Tongue (tissue), 2 donors: ENCODE results near the gene BMP8B. TPM values are rescaled to one million over a fixed set of nuclear protein-coding genes. Genes with fewer than 3 reads are reported as not detected.
"Not testable (repeated sequence)": the region's sequence is repeated elsewhere in the genome, so short reads cannot be mapped to it uniquely, and the experiment has no call there.

Experiments
- DNase-seq: peaks from one replicate; pipeline ENCODE4 v3.0.0-alpha.2; 2015
- total RNA-seq: library from RNA; depleted of rRNA; stranded (reverse); fragments of >200 nt; gene quantifications from one replicate; pipeline ENCODE4 v1.2.3, GENCODE V29; 2014

Gene BMP8B
- total RNA-seq, 1 donor from 2014 or later = 2.7 TPM

GRCh38 chr1:39777896-39778295 lies 10.8 kb downstream of the BMP8B start:
- not testable (repeated sequence) for DNase-seq

GRCh38 chr1:39777306-39777705 lies 11.4 kb downstream of the BMP8B start:
- no peak for DNase-seq

- no peak for DNase-seq
Measured at GRCh38 chr1:39776886-39777285, 11.8 kb downstream of the BMP8B start.

GRCh38 chr1:39776400-39776713 lies 12.3 kb downstream of the BMP8B start:
- DNase-seq = no peak

DNA sequence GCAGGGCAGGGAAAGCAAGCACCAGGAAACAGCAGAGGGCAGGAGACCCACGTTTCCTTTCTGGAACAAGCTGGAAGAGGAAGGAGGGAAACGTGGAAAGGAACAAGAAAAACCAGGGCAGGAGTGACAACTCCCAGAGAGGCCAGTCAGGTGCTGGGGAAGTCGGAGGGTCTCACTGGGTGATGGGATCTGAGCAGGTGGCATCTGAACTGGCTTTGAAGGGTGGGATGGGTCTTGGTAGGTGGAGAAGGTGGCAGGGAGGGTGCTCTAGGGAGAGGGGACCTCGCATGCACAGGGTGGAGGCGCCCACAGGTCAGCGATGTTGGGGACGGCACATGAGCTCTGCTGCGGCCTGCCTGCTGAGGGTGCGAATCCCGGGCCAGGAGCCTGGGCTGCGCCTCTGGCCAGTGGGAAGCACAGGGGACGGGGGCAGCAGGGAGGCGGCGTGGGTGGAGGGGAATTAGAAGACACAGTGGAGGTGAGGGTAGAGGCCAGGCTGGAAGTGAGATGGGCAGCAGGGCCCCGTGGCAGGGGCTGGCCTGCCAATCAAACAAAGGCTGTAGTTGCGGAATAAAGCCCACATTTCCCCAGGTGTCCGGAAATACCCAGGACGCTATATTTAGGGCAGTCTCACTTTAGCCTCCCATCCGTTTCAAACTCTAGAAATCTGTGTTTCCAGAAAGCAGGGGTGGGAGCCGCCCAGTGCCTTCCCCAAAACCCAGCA lies 12.8 kb downstream of the BMP8B start:
- DNase-seq = not testable (repeated sequence)

GRCh38 chr1:39775141-39775540 lies 13.5 kb downstream of the BMP8B start:
- DNase-seq = not testable (repeated sequence)

DNA sequence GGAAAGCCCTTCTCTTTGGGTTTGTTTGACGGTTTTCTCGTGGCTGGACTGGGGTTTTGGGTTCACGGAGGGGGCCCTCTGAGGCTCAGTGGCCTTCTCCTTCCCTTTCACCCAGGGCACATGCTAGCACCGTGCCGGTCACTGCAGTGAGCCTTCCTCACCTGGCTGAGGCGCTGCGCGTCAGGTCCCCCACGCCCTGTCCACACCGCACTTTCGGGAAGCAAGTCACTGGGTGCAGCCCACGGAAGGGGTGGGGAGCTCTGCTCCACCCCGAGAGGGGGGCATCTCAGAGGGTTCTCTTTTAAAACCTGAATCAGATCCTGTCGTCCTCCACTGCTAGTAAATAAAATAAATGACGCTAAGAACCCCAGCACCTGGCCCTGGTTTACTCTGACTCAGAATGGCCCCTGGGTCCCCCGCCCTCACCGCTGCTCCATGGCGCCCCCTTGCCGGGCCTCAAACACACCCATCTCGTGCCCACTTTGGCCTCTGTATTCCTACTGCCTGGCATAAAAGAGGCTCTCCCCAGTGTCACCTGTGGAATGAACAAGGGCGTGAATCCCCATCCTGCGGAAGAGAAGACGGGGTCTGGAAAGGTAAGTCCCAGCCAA lies 15.2 kb downstream of the BMP8B start:
- DNase-seq = not testable (repeated sequence)

- not testable (repeated sequence) for DNase-seq
Measured at GRCh38 chr1:39771022-39771532, 17.6 kb downstream of the BMP8B start, which contains the start of gene OXCT2. OXCT2 (minus strand) TSS chr1:39771348; CDS start chr1:39771255, 93 bp downstream.

DNA sequence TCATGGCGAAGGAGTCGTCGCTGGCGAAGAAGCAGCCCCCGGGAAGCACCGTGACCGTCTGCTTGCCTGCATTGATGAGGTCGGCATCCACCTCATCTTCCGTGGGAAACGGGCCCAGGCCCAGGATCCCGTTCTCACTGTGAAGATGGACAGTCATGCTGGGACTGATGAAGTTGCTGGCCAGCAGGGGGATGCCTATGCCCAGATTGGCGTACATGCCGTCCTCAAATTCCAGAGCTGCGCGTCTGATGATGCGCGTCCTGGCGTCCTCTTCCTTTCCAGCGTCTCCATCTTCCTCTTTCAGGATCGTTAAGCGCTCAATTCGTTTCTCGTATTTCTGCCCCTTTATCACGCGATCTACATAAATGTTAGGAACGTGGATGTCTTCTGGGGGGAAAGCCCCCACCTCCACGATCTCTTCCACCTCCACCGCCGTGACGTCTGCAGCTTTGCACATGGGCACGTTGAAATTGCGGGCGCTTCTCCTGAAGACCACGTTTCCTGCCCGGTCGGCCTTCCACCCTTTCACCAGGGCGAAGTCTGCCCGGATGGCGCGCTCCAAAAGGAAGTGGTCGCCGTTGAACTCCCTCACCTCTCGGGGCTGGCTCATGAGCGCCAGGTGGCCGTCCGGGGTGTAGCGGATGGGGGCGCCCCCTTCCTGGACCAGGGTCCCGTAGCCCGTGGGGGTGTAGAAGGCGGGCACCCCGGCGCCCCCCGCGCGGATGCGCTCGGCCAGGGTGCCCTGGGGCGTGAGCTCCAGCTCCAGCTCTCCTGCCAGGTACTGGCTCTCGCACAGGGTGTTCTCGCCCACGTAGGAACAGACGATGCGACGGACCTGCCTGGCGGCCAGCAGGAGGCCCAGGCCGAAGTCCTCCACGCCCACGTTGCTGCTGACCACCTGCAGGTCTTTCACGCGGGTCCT lies 18.3 kb downstream of the BMP8B start:
- not testable (repeated sequence) for DNase-seq

GRCh38 chr1:39769502-39769901 lies 19.2 kb downstream of the BMP8B start:
- DNase-seq = not testable (repeated sequence)

GRCh38 chr1:39766466-39766865 lies 22.2 kb downstream of the BMP8B start:
- DNase-seq = not testable (repeated sequence)

DNA sequence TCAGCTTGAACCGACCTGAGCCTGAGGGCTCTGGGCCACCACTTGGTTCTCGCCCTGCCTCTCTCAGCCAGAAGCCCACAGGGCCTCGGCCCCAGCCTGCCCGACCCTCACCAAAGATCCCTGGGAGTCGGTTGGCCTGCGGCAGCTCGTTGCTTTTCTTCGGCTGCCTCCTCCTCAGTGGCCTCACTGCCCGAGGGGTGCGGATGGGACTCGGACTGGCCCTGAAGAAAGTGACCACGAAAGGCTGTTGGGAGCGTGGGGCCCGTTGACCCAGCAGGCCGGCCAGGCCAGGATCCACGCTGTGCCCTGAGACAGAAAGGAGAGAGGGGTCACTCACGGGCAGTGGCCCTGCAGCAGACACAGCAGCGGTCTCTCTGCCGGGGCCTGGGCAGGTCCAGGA lies 24.2 kb downstream of the BMP8B start:
- not testable (repeated sequence) for DNase-seq

- not testable (repeated sequence) for DNase-seq
Measured at GRCh38 chr1:39763619-39764374, 24.9 kb downstream of the BMP8B start.

GRCh38 chr1:39762550-39763540 lies 25.8 kb downstream of the BMP8B start:
- DNase-seq = no peak

- no peak for DNase-seq
Measured at GRCh38 chr1:39761557-39762260, 27.0 kb downstream of the BMP8B start.

DNA sequence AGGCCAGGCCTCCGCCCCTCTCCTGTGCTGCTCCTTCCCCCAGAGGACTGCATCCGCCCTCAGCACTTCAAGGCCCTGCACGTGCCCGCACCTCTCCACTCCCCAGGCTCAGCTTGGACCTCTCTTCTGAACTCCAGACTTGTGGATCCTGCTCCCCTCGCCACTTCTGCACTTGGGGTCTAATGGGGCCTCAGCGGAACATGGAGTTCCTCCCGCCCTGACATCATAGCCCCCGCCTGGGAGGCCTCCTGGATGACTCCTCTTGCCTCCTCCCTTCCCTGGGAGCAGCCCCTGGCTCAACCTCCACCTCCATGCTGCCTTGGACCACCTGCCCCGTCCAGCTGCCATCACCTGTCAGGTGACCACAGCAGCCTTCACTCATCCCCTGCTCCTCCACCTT lies 27.6 kb downstream of the BMP8B start:
- no peak for DNase-seq

DNA sequence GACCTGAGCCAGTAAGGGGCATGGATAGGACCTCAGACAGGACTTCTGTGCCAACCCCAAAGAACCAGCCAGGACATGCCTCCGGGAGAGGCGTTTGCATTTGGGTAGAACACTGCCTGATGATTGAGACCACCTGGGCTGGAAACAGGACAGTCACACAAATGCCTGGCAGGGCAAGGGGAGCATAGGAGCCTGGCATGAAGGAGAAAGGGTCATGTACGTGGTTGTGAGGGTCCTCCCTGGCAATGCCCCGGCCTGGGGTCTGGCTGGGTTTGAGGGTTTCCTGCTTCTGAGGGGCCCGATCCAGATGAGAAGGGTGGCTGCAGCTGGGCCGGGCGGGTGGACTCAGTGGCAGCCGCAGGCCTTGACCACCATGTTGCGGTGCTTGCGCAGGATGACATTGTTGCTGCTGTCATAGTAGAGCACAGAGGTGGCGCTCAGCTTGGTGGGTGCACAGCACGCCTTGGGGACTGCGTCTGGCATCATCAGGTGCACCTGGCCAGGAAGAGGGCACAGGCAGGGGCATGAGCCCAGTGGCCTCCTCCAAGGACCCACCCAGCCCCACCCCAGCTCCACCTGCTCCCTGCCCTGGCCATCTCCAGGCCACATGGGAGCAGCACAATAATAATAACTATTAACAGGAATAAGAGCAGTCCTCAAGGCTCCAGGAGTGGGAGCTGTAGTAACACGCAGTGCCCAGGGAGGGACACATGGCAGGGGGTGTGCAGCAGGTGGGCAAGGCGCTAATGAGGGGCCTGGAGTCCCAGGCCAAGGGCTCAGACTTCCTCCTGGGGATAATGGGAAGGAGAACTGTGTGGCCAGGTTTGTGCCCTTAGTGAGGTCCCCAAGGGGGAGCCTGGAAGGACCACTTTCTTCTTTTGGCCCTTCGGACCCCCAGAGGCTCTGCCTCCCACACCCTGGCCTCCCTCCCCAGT lies 28.3 kb downstream of the BMP8B start:
- DNase-seq = no peak

DNA sequence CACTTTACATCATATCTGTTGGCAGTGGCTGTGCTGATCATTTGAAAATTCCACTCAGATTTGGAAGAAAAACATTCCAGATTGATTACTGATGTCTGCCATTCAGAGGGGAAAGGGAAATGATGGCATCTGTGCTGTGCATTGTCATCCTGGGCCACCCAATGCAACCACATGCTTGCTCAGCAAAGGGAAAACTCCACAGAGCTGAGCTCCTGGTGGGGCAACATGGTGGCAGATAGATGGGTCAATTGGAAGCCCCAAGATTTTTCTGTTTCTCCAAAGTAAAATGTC lies 29.3 kb downstream of the BMP8B start:
- no peak for DNase-seq
